ENCODE results near the gene PRR12.

Gene PRR12

DNA sequence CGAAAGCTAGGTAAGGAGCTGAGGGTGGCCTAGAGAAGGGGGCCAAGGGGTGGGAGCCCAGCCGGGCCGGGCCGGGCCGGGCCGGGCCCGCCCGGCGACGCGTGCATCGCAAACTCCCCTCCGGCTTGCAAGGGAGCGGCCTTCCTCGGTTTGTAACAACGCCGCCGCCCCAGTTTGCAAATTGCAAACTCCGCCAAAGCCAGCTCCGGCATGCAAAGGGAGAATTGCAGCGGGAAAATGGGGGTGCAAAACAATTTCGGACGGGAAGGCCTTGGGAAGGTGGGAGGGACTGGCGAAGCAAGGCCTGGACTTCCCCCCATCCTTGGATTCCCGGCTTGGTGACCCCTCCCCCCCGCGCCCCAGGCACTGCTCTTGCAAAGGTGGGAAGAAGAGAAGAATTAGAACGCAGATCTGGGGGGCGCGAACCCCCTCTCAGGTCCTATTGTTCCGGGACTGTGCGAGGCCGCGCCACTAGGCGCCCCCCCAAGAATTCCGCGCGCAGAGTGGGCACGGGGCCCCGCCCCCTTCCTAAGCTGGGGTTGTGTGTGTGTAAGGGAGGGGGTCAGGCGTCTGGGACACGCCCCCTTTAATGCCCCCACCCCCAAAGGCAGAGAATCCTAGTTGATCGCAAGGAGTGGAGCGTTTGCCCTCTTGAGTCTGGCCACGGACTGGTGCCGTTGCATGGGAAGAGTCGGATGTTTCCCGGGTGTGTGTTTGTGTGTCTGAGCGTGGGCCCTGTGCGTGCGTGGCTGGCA is 926 bp downstream of the PRR12 start:
- H3K4me3 ChIP-seq (ENCODE audit: low read depth, low read length) = peak overlapping the region; percentile 89

DNA sequence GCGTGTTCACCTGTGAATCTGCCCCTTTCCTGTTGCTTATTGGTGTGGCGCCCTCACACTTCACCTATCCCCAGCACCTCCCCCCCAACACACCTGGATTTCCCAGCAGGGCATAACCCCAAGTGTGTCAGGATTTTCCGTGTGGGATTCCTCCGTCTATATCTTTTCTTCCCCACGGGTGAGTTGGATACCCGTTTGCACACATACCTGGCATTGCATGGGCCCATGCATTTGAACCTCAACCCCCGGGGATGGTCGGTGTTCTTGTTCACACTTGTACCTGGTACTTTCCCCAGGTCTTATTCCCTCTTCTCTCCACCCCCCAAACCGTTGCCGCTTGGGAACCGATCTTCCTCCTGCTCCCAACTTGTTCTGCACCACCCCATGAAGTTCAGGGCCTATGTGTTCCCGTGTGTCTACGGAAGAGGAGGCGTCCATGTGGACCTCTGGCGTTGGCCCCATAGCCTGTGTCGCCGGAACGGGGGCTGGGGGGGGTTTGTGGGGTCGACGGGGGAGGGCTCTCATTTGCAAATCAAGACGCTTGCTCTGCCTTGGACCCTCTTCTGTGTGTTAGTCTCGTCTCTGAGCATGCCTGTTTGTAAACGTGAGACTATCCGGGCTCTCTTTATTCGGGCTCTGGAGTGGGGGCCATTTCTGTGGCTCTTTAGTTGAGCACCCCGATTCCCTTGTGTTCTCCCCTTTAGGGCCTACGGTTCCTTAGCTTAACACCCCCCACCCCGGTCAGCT is 1.7 kb downstream of the PRR12 start:
- peak overlapping the region; percentile 89 for H3K4me3 ChIP-seq (ENCODE audit: low read depth, low read length)

DNA sequence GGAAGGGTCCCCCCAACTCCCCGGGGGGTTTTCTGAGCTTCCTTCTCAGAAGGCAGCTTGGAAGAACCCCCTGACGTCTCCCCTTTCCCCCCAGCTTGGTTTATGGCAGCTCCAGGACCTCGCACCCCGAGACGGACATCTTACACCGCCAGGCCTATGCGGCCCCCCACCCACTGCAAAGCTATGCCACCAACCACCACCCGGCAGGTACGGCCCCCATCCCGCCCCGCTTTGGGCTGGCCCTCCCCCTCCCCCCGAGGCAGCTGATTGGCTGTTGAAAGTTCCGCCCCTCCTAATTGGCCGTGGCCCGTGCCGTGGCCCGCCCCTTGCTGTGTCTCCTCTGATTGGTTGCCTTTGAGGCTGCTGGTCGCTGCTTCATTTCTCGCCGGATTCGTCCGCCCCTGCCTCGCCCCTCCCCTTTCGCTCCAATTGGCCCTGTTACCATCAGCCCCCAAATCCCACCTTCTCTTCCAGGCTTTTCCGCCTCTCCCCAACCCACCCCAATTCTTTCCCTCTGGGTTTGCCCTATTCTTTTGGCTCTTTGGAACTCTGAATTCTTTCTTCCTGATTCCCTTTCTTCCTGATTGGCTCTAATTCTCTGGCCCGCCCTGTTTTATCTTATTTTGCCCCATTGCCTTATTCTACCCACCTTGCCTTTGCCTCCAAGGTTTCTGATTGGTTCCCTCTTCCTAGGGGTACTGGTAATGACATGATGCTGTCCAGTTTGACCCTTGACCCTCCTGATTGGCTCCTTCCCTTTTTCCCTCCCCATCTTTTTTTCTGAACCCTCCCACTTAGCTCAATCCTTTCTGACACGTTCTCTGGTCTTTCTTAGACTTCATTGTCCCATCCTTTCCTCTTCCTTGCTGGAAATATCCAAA is 2.5 kb downstream of the PRR12 start:
- H3K4me3 ChIP-seq (ENCODE audit: low read depth, low read length) = peak overlapping the region; percentile 89

DNA sequence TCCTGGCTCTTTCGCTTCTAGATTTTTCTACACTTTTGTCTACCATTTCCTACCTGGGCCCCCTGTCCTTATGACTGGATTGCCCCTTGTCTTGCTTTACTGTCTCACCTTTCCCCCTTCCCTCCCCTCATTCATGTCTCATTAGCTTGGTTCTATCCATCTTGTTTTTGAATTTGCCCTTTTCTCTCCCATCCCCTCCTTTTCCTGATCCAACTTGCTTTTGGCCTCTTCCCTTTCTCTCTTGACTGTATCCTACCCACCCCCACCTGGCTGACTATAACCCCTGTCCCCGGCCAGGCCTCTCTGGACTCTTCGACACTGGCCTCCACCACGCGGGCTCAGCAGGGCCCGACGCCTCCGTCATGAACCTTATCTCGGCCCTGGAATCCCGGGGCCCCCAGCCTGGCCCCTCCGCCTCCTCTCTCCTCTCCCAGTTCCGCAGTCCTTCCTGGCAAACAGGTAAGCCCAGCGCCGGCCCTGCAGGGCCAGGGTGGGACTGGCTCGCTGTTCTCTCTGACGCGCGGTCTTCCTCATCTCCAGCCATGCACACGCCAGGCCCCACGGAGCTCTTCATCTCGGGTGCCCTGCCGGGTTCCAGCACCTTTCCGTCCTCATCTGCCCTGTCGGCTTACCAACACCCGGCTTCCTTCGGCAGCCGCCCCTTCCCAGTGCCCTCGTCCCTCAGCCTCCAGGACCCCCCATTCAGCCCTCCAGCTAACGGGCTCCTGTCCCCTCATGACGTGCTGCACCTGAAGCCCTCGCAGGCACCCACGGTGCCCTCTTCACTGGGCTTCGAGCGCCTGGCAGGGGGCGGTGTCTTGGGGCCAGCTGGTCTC is 3.4 kb downstream of the PRR12 start:
- no peak overlapping the region for H3K4me3 ChIP-seq (ENCODE audit: low read depth, low read length)

DNA sequence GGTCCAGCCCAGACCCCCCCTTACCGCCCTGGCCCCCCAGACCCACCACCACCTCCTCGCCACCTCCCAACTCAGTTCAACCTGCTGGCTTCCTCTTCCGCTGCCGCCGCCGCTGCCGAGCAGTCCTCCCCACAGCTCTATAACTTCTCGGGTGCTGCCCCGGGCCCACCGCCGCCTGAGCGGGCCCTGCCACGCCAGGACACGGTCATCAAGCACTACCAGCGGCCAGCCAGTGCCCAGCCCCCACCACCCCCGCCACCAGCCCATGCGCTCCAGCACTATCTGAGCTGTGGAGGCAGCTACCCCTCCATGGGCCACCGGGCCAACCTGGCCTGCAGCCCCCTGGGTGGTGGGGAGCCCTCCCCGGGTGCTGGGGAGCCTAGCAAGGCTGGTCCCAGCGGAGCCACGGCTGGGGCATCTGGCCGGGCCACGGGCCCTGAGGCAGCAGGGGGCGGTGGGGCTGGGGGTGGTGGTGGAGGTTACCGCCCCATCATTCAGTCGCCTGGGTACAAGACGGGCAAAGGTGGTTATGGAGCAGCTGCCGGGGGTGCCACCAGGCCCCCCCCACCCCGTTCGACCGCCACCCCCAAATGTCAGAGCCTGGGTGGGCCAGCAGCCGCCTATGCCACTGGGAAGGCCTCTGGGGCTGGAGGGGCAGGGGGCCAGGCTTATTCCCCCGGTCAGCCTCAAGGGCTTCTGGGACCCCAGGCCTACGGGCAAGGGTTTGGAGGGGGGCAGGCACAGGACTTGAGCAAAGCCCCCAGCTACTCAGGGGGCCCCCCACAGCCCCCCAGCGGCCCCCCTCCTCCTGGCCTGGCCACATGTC is 4.2 kb downstream of the PRR12 start:
- no peak overlapping the region for H3K4me3 ChIP-seq (ENCODE audit: low read depth, low read length)

DNA sequence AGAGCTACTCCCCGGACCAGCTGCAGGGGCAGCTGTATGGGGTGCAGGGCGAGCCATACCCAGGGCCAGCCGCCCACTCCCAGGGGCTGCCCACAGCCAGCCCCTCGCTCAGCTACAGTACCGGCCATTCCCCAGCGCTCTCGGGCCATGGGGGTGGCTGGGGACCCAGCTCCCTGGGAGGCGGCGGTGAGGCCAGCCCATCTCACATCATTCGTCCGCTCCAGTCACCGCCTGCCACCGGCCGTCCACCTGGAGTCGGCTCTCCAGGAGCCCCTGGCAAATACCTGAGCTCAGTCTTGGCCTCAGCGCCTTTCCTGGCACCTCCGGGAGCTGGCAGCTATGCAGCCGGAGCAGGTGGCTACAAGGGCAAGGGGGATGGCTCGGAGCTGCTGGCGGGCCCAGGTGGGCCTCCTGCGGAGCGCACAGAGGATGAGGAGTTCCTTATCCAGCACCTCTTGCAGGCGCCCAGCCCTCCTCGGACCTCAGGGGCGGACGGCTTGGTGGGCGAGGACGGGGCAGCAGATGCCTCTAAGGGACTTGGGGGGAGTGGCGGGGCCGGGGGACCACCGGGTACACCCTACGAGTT is 4.9 kb downstream of the PRR12 start:
- no peak overlapping the region for H3K4me3 ChIP-seq (ENCODE audit: low read depth, low read length)

GRCh38 chr19:49596407-49596806 is 5.4 kb downstream of the PRR12 start:
- no peak overlapping the region for H3K4me3 ChIP-seq (ENCODE audit: low read depth, low read length)

- no peak overlapping the region for H3K4me3 ChIP-seq (ENCODE audit: low read depth, low read length)
These were observed 6.1 kb downstream of the PRR12 start for GRCh38 chr19:49596954-49597702.

- no peak overlapping the region for H3K4me3 ChIP-seq (ENCODE audit: low read depth, low read length)
These were observed 6.7 kb downstream of the PRR12 start for GRCh38 chr19:49597703-49597974.

GRCh38 chr19:49599378-49600295 is 8.7 kb downstream of the PRR12 start:
- no peak overlapping the region for H3K4me3 ChIP-seq (ENCODE audit: low read depth, low read length)

GRCh38 chr19:49601482-49602038 is 10.6 kb downstream of the PRR12 start:
- H3K4me3 ChIP-seq (ENCODE audit: low read depth, low read length) = no peak overlapping the region

GRCh38 chr19:49602806-49603205 is 11.8 kb downstream of the PRR12 start:
- no peak overlapping the region for H3K4me3 ChIP-seq (ENCODE audit: low read depth, low read length)

DNA sequence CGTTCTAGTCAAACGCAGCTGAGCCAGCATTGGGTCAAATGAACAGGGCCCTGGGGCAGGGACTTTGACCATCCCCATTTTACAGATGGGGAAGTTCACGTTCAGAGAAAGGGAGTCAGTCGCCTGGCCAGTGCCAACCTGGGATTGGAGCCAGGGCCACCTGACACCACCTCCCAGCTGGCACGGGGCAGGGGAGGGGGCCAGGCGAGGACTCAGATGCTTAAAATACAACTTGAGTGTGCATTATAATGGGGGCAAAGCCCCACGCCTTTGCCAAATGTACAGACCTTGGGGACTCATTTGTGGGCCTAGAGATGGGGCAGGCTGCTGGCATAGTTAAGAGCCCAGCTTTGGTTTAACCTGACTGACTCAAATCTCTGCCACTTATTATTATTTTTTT is 14.6 kb downstream of the PRR12 start:
- no peak overlapping the region for H3K4me3 ChIP-seq (ENCODE audit: low read depth, low read length)

- H3K4me3 ChIP-seq (ENCODE audit: low read depth, low read length) = no peak overlapping the region
These were observed 18.6 kb downstream of the PRR12 start for GRCh38 chr19:49609499-49610092.

DNA sequence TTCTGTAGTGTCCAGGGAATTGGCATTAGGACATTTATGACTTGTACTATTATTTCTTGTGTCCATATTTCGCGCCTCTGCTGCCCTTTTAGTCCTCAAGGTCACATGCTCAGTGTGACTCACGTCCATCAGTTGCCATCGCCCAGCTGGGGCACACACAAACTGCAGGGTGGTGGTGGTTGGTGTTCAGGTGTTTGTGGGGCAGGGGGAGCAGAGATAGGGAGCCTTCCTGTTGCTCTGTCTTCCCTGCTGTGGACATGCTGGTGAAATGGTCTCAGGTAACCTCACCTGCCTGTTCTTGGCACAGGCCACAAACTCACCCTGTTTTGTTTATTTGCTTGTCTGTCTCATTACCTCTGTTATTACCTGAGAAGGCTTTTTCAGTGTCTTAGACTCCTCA is 22.4 kb downstream of the PRR12 start:
- no peak overlapping the region for H3K4me3 ChIP-seq (ENCODE audit: low read depth, low read length)

DNA sequence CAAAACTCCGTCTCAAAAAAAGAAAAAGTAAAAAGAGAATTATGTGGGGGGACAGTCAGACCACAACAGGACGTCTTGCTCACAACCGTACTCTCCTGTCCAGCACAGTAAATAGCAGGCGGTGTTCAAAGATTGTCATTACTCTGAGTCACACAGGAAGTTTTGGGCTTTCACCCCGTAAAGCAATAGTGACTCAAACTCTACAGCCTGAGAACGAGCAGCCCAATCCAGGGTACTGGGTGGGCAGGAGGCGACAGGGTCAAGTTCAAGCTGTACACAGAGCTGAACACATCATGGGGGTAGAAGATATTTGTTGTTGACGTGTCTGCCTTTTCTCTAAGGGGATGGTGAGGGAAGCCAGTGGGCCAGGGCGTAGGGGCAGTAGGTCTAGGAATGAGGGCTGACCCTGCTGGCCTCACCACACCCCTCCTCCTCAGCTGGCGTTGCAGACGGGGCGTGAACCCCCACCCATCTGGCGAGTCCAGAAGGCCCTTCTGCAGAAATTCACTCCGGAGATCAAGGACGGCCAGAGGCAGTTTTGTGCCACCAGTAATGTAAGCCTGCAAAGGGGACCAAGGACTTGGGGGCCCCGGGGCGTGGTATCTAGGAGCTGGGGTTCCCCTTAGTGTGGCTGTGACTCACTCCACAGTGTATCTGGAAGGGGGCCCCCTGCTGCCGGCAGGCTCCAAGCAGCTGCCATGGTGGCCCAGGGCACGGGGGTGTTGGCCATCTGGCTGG is 23.3 kb downstream of the PRR12 start:
- no peak overlapping the region for H3K4me3 ChIP-seq (ENCODE audit: low read depth, low read length)

All from iPS-11a (cell line).